T-helper 2 cell (primary cell): ENCODE measurements around the gene FOXC1.

Source experiments
- DNase-seq, 5 experiments: peaks; one replicate each; pipeline versions ENCODE4 v3.0.0 to v3.0.0-alpha.2; 2012 to 2022

Gene FOXC1

GRCh38 chr6:1600063-1600763, 9.5 kb upstream of the FOXC1 start:
- DNase-seq = no peak

DNA sequence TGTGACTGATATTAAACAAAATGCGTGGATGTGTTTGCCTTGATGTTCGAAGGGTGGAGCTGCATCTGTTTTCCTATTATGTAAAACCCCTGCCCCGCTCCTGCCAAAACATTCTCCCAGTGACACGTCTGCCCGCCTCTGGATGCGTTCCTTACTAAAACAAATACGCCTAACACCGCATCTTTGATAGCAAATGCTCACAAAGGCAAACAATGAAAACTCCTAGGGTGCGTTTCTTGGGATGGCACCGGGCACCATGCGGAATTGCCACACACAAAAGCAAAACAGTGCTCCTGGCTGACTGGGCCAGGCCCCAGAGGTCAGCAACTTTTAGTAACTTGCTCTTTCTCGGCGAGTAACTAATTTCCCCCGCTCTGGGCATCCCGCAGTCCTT, 9.0 kb upstream of the FOXC1 start:
- DNase-seq = no peak

- no peak for DNase-seq
Measured at GRCh38 chr6:1601158-1602048, 8.3 kb upstream of the FOXC1 start.

- DNase-seq = no peak
Measured at GRCh38 chr6:1602049-1602713, 7.5 kb upstream of the FOXC1 start.

GRCh38 chr6:1603708-1604107, 6.0 kb upstream of the FOXC1 start:
- DNase-seq = no peak

DNA sequence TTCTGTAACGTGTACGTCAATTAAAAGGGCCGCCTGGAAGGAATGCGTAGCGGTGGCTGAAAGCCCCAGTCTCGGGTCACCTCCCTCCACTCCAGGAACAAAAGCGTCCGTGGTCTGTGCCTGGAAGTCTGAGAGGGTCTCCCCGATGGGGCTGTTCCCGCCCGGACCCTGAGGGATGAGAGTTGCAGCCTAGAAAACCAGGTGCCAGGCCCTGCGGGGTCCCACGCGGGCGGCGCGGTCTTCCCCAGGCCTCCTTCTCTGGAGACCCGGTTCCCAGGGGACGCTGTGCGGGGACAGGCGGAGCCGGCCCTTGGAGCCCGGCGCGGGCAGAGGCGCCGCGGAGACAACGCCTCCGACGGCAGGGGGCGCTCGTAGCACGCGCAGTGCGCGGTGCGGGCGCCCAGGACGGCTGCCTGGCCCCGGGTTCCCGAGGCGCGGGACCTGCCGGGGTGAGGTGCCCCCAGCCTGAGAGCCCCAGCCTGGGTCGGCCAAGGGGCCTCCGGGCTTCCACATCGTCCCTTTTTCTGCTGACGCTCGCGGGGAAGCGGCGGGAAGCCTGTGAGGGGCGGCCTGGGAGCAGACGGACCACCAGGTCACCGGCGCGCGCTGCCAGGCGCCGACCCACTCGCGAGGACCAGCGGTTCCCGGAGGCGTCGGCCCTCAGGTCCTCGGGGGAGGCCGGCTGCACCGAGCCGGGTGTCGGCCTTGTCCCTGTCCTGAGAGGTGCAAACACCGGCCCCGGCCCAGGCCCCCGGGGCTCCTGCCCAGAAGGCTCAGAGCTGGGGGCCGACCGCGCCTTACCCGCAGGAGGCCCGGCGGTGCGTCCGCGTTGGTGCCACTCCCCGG, 5.3 kb upstream of the FOXC1 start:
- DNase-seq = peak; percentile 27 to 55 (median 49)

- DNase-seq = no peak
Measured at GRCh38 chr6:1605004-1605892, 4.5 kb upstream of the FOXC1 start.

DNA sequence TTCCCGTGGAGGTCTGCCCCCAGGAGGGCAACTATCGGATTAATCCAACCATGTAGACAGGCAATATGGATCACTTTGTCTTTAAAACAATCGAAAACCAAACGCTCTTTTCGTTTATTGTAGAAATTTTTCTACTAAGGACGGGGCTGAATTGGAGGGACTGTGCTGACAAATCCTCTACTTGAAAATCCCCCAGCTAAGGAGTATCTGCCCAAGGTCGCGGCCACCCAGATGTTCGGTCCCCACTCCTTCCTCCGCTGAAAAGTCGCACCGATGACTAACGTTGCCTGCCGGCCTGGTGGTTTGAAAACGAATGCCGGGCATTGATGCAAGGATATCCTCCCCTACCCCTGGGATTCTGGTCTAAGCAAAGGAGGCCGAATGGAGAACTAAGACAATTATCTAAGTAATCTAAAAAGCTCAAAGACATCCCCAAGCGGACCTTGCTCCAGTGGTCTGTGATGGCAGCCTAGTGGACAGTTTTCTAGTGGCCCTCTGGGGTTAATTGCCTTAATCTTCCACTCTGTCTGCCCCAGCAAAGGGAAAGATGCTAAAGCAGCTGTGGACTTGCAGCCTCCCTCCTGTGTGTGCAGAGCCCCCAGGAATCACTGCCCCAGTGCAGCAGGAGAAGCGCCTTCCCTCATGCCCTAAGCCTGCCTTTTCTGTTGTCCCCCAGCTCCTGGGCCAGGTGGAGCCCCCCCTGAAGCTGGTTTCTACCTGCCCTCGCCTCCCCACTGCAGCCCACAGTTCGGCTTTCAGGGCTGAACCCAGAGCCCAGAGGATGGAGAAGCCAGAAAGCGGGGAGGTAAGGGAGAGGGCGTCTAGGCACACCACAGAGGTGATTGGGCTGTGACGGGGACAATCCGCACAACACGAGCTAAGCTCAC, 3.6 kb upstream of the FOXC1 start:
- DNase-seq = no peak

GRCh38 chr6:1606780-1607515, 2.8 kb upstream of the FOXC1 start:
- DNase-seq = no peak

DNA sequence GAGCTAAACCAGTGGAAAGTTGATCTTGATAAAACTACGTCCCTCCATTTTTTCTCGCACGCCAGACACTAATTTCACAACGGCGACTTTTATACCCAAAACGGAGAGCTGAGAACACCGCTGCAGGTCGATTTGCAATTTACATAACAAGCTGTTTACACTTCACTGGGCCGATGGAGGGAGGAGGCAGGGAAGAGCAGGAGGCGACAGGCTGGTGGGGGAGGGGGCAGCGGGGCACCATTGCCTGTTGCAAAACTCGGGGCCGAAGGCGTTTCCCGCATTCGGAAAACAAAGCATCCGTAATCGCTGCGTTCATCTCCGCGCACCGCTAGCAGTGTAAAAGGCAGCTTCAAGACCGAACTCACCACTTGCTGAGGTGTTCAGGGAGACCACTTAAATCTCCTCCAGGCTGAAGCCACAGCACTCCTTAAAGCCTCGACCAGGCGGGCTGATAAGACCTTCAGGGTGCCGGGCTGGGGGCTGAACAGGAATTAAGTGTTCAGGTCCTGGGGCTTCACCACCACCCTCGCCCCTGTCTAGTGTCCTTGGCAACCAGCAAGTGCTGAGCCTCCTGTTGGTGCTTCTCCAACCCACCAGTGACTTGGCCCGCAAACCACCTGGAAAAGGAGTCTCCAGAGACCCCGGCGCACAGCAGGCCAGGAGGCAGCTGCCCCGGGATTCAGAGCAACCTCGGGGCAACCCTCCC, 2.0 kb upstream of the FOXC1 start:
- DNase-seq = no peak

- DNase-seq = no peak
Measured at GRCh38 chr6:1608222-1609040, 1.3 kb upstream of the FOXC1 start.

GRCh38 chr6:1609041-1609647, 571 bp upstream of the FOXC1 start:
- DNase-seq = no peak

DNA sequence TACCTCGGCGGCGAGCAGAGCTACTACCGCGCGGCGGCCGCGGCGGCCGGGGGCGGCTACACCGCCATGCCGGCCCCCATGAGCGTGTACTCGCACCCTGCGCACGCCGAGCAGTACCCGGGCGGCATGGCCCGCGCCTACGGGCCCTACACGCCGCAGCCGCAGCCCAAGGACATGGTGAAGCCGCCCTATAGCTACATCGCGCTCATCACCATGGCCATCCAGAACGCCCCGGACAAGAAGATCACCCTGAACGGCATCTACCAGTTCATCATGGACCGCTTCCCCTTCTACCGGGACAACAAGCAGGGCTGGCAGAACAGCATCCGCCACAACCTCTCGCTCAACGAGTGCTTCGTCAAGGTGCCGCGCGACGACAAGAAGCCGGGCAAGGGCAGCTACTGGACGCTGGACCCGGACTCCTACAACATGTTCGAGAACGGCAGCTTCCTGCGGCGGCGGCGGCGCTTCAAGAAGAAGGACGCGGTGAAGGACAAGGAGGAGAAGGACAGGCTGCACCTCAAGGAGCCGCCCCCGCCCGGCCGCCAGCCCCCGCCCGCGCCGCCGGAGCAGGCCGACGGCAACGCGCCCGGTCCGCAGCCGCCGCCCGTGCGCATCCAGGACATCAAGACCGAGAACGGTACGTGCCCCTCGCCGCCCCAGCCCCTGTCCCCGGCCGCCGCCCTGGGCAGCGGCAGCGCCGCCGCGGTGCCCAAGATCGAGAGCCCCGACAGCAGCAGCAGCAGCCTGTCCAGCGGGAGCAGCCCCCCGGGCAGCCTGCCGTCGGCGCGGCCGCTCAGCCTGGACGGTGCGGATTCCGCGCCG, 994 bp downstream of the FOXC1 start:
- peak in 1 of 5 experiments; percentile 38 for DNase-seq

DNA sequence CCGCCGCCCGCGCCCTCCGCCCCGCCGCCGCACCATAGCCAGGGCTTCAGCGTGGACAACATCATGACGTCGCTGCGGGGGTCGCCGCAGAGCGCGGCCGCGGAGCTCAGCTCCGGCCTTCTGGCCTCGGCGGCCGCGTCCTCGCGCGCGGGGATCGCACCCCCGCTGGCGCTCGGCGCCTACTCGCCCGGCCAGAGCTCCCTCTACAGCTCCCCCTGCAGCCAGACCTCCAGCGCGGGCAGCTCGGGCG, 1.5 kb downstream of the FOXC1 start:
- no peak for DNase-seq

- no peak for DNase-seq
Measured at GRCh38 chr6:1611572-1612298, 2.0 kb downstream of the FOXC1 start.

DNA sequence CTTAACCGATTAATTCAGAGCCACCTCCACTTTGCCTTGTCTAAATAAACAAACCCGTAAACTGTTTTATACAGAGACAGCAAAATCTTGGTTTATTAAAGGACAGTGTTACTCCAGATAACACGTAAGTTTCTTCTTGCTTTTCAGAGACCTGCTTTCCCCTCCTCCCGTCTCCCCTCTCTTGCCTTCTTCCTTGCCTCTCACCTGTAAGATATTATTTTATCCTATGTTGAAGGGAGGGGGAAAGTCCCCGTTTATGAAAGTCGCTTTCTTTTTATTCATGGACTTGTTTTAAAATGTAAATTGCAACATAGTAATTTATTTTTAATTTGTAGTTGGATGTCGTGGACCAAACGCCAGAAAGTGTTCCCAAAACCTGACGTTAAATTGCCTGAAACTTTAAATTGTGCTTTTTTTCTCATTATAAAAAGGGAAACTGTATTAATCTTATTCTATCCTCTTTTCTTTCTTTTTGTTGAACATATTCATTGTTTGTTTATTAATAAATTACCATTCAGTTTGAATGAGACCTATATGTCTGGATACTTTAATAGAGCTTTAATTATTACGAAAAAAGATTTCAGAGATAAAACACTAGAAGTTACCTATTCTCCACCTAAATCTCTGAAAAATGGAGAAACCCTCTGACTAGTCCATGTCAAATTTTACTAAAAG, 2.7 kb downstream of the FOXC1 start:
- no peak for DNase-seq
